ENCODE data around the gene PCNX2.
"Not testable (repeated sequence)": the region's sequence is repeated elsewhere in the genome, so short reads cannot be mapped to it uniquely, and the experiment has no call there.

PCNX2 gene

DNA sequence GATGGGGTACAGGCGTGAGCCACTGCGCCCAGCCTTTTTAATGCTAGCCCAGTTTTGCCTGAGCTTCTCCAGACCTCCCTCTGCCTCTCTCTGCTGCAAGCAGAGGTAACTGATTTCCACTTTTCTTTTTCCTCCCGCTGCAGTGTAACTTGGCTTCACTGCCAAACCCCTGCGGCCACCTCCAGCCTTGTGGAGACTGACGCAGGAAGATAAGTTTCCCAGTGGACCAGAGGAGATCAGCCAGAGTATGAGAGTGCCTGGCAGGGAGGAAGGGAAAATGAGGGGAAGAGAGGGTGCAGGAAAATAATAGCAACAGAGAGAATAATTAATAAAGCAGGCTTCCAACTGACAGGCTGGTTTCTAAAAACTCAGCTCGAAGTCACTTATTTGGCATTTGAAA lies 143.7 kb downstream of the PCNX2 start:
- Histone ChIP-seq H3K4me3 (ENCODE audit: low read depth in 1 of 5, low read length in 5 of 5) (no peak overlapping the region), H3K9ac (ENCODE audit: low read length in 5 of 5) (no peak overlapping the region), H3K36me3 (ENCODE audit: control insufficient read depth in 5 of 5, insufficient read depth in 5 of 5, low read length in 5 of 5) (peaks cover 0 to 5% (median 0%) of the 10 kb centered on the region in 5 donors), H3K27me3 (ENCODE audit: control insufficient read depth in 5 of 5, insufficient read depth in 4 of 5, low read length in 5 of 5) (peaks cover 0 to 3% (median 0%) of the 10 kb centered on the region in 5 donors), H3K27ac (ENCODE audit: low read depth, low read length) (no peak overlapping the region), H3K4me1 (ENCODE audit: control insufficient read depth in 5 of 5, insufficient read depth in 5 of 5, low read length in 5 of 5) (no peaks in the 10 kb centered on the region), H3K9me3 (ENCODE audit: control insufficient read depth in 5 of 5, low read length in 5 of 5) (no peaks in the 10 kb centered on the region)

GRCh38 chr1:233144434-233144833 lies 151.1 kb downstream of the PCNX2 start:
- Histone ChIP-seq H3K9me3 (ENCODE audit: control insufficient read depth in 5 of 5, low read length in 5 of 5) (no peaks in the 10 kb centered on the region), H3K4me3 (ENCODE audit: low read depth in 1 of 5, low read length in 5 of 5) (no peak overlapping the region), H3K36me3 (ENCODE audit: control insufficient read depth in 5 of 5, insufficient read depth in 5 of 5, low read length in 5 of 5) (no peaks in the 10 kb centered on the region), H3K27me3 (ENCODE audit: control insufficient read depth in 5 of 5, insufficient read depth in 4 of 5, low read length in 5 of 5) (no peaks in the 10 kb centered on the region), H3K4me1 (ENCODE audit: control insufficient read depth in 5 of 5, insufficient read depth in 5 of 5, low read length in 5 of 5) (peaks cover 0 to 6% (median 0%) of the 10 kb centered on the region in 5 donors), H3K27ac (ENCODE audit: low read depth, low read length) (no peak overlapping the region), H3K9ac (ENCODE audit: low read length in 5 of 5) (no peak overlapping the region)

DNA sequence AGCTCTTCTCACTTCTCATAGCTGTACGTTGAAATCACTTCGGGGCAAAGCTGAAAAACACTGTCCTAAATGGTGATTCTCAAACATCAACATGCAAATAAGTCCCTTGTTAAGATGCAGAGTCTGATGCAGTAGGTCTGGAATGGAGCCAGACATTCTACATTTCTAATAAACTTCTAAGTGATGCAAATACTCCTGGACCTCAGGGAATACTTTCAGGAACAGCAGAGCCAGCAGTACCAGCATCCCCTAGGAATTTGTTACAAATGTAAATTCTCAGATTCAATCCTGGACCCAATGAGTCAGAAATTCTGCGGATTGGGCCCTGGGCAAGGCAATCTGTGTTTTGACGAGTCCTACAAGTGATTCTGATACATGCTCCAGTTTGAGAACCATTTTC lies 152.3 kb downstream of the PCNX2 start:
- Histone ChIP-seq H3K36me3 (ENCODE audit: control insufficient read depth in 5 of 5, insufficient read depth in 5 of 5, low read length in 5 of 5) (no peaks in the 10 kb centered on the region), H3K4me3 (ENCODE audit: low read depth in 1 of 5, low read length in 5 of 5) (no peak overlapping the region), H3K9ac (ENCODE audit: low read length in 5 of 5) (no peak overlapping the region), H3K27me3 (ENCODE audit: control insufficient read depth in 5 of 5, insufficient read depth in 4 of 5, low read length in 5 of 5) (no peaks in the 10 kb centered on the region), H3K9me3 (ENCODE audit: control insufficient read depth in 5 of 5, low read length in 5 of 5) (no peaks in the 10 kb centered on the region), H3K4me1 (ENCODE audit: control insufficient read depth in 5 of 5, insufficient read depth in 5 of 5, low read length in 5 of 5) (peaks cover 0 to 6% (median 0%) of the 10 kb centered on the region in 5 donors), H3K27ac (ENCODE audit: low read depth, low read length) (no peak overlapping the region)

- H3K27me3 ChIP-seq (ENCODE audit: control insufficient read depth in 5 of 5, insufficient read depth in 4 of 5, low read length in 5 of 5) = no peaks in the 10 kb centered on the region
- H3K27ac ChIP-seq (ENCODE audit: low read depth, low read length) = no peak overlapping the region
- no peaks in the 10 kb centered on the region for H3K36me3 ChIP-seq (ENCODE audit: control insufficient read depth in 5 of 5, insufficient read depth in 5 of 5, low read length in 5 of 5)
- no peaks in the 10 kb centered on the region for H3K9me3 ChIP-seq (ENCODE audit: control insufficient read depth in 5 of 5, low read length in 5 of 5)
- no peak overlapping the region for H3K4me3 ChIP-seq (ENCODE audit: low read depth in 1 of 5, low read length in 5 of 5)
- peaks cover 0 to 6% (median 0%) of the 10 kb centered on the region in 5 donors for H3K4me1 ChIP-seq (ENCODE audit: control insufficient read depth in 5 of 5, insufficient read depth in 5 of 5, low read length in 5 of 5)
- H3K9ac ChIP-seq (ENCODE audit: low read length in 5 of 5) = no peak overlapping the region
These were observed 154.6 kb downstream of the PCNX2 start for GRCh38 chr1:233140974-233141373.

DNA sequence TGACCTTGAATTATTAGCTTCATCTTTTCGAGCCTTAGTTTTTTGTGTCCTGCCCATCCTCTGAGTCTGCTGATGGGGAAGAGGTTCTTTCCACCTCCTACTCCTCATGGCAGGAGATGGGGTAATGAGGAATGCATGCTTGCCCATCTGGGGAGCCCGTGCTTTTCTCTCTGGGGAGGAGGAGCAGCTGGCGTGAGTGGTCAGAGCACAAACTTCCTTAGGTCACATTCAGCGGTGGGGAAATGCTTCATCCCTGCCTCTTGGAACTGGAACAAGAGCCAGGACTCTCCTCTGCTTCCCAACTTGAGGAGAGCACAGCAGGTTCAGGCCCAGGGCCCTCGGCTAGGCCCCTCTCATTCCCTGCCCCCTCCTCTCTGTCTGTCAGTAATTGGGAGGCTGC lies 155.0 kb downstream of the PCNX2 start:
- Histone ChIP-seq H3K27me3 (ENCODE audit: control insufficient read depth in 5 of 5, insufficient read depth in 4 of 5, low read length in 5 of 5) (no peaks in the 10 kb centered on the region), H3K9ac (ENCODE audit: low read length in 5 of 5) (no peak overlapping the region), H3K4me3 (ENCODE audit: low read depth in 1 of 5, low read length in 5 of 5) (no peak overlapping the region), H3K4me1 (ENCODE audit: control insufficient read depth in 5 of 5, insufficient read depth in 5 of 5, low read length in 5 of 5) (peaks cover 0 to 6% (median 0%) of the 10 kb centered on the region in 5 donors), H3K36me3 (ENCODE audit: control insufficient read depth in 5 of 5, insufficient read depth in 5 of 5, low read length in 5 of 5) (no peaks in the 10 kb centered on the region), H3K9me3 (ENCODE audit: control insufficient read depth in 5 of 5, low read length in 5 of 5) (no peaks in the 10 kb centered on the region), H3K27ac (ENCODE audit: low read depth, low read length) (no peak overlapping the region)

- no peak overlapping the region for H3K27ac ChIP-seq (ENCODE audit: low read depth, low read length)
- H3K4me1 ChIP-seq (ENCODE audit: control insufficient read depth in 5 of 5, insufficient read depth in 5 of 5, low read length in 5 of 5) = peaks cover 0 to 6% (median 0%) of the 10 kb centered on the region in 5 donors
- H3K9ac ChIP-seq (ENCODE audit: low read length in 5 of 5) = no peak overlapping the region
- H3K36me3 ChIP-seq (ENCODE audit: control insufficient read depth in 5 of 5, insufficient read depth in 5 of 5, low read length in 5 of 5) = peaks cover 0 to 3% (median 0%) of the 10 kb centered on the region in 5 donors
- H3K9me3 ChIP-seq (ENCODE audit: control insufficient read depth in 5 of 5, low read length in 5 of 5) = no peaks in the 10 kb centered on the region
- H3K4me3 ChIP-seq (ENCODE audit: low read depth in 1 of 5, low read length in 5 of 5) = no peak overlapping the region
- H3K27me3 ChIP-seq (ENCODE audit: control insufficient read depth in 5 of 5, insufficient read depth in 4 of 5, low read length in 5 of 5) = no peaks in the 10 kb centered on the region
These were observed 156.5 kb downstream of the PCNX2 start for GRCh38 chr1:233138788-233139585.

DNA sequence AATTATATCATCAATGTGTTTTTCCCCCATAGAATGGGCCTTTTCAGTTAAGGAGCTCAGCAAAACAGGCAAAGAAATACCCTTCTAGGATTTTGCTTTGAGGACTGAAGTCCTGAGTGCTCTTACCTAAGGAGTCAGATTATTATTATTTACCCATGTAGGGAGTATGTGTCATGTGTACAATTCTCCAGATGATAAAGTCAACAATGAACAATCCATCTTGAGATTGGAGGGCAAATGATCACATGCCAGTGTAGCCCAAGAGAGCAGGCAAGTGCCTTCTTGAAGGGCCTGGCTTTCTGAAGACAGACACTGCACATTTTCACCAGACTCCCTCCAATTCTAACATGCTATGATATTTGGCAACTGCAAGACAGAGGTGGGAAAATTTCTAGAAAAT lies 159.7 kb downstream of the PCNX2 start:
- Histone ChIP-seq H3K4me3 (ENCODE audit: low read depth in 1 of 5, low read length in 5 of 5) (no peak overlapping the region), H3K27me3 (ENCODE audit: control insufficient read depth in 5 of 5, insufficient read depth in 4 of 5, low read length in 5 of 5) (no peaks in the 10 kb centered on the region)

DNA sequence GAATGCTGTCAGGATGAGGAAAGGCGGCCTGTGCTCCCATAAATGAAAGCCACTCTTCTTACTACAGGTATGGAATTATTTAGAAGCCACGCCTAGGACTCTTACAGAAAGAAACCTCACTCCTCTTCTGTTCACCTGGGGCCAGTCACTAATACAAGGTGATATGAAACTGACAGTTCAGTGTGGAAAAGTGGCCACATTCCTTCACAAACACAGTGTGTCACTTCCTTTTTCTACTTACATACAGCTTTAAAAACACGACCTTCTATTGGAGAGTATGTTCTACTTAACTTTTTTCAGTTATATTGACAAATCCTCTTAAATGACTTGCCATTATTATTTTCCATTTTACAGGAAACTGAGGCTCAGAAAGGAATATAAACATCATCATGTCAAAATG lies 163.1 kb downstream of the PCNX2 start:
- H3K36me3 ChIP-seq (ENCODE audit: control insufficient read depth in 5 of 5, insufficient read depth in 5 of 5, low read length in 5 of 5) = peaks cover 0 to 3% (median 0%) of the 10 kb centered on the region in 5 donors
- H3K9me3 ChIP-seq (ENCODE audit: control insufficient read depth in 5 of 5, low read length in 5 of 5) = peaks cover 0 to 5% (median 0%) of the 10 kb centered on the region in 5 donors
- H3K27ac ChIP-seq (ENCODE audit: low read depth, low read length) = no peak overlapping the region
- H3K4me3 ChIP-seq (ENCODE audit: low read depth in 1 of 5, low read length in 5 of 5) = no peak overlapping the region
- no peaks in the 10 kb centered on the region for H3K27me3 ChIP-seq (ENCODE audit: control insufficient read depth in 5 of 5, insufficient read depth in 4 of 5, low read length in 5 of 5)
- H3K4me1 ChIP-seq (ENCODE audit: control insufficient read depth in 5 of 5, insufficient read depth in 5 of 5, low read length in 5 of 5) = no peaks in the 10 kb centered on the region
- H3K9ac ChIP-seq (ENCODE audit: low read length in 5 of 5) = no peak overlapping the region

More for the DNA sequence above, 159.7 kb downstream of the PCNX2 start:
- no peak overlapping the region for H3K9ac ChIP-seq (ENCODE audit: low read length in 5 of 5)
- peaks cover 0 to 5% (median 0%) of the 10 kb centered on the region in 5 donors for H3K4me1 ChIP-seq (ENCODE audit: control insufficient read depth in 5 of 5, insufficient read depth in 5 of 5, low read length in 5 of 5)
- no peak overlapping the region for H3K27ac ChIP-seq (ENCODE audit: low read depth, low read length)
- peaks cover 0 to 3% (median 0%) of the 10 kb centered on the region in 5 donors for H3K36me3 ChIP-seq (ENCODE audit: control insufficient read depth in 5 of 5, insufficient read depth in 5 of 5, low read length in 5 of 5)
- H3K9me3 ChIP-seq (ENCODE audit: control insufficient read depth in 5 of 5, low read length in 5 of 5) = no peaks in the 10 kb centered on the region

- not testable (repeated sequence) for H3K27me3 ChIP-seq (ENCODE audit: control insufficient read depth in 5 of 5, insufficient read depth in 4 of 5, low read length in 5 of 5); H3K36me3 ChIP-seq (ENCODE audit: control insufficient read depth in 5 of 5, insufficient read depth in 5 of 5, low read length in 5 of 5); H3K4me3 ChIP-seq (ENCODE audit: low read depth in 1 of 5, low read length in 5 of 5); H3K9ac ChIP-seq (ENCODE audit: low read length in 5 of 5); H3K4me1 ChIP-seq (ENCODE audit: control insufficient read depth in 5 of 5, insufficient read depth in 5 of 5, low read length in 5 of 5); H3K9me3 ChIP-seq (ENCODE audit: control insufficient read depth in 5 of 5, low read length in 5 of 5); H3K27ac ChIP-seq (ENCODE audit: low read depth, low read length)
These were observed 166.5 kb downstream of the PCNX2 start for GRCh38 chr1:233129031-233129430.

DNA sequence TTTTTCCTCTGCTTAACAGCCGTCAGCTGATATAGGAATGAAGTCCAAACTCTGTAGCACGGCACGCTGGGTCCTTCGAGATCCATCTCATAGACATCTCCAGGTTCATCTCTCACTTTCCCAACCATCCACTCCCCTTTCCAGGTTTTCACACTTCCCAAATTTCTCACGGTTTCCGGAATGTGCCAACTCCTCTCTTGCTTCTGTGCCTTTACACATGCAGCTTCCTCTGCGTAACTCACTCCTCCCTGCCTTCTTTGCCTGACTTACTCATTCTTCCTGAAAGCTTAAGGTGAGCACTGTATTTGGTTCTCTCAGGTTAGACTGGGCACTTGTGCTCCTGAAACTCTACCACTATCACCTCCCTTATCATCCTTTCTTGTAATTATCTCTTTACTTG lies 168.4 kb downstream of the PCNX2 start:
- no peaks in the 10 kb centered on the region for H3K4me1 ChIP-seq (ENCODE audit: control insufficient read depth in 5 of 5, insufficient read depth in 5 of 5, low read length in 5 of 5)
- H3K36me3 ChIP-seq (ENCODE audit: control insufficient read depth in 5 of 5, insufficient read depth in 5 of 5, low read length in 5 of 5) = no peaks in the 10 kb centered on the region
- peaks cover 0 to 5% (median 0%) of the 10 kb centered on the region in 5 donors for H3K9me3 ChIP-seq (ENCODE audit: control insufficient read depth in 5 of 5, low read length in 5 of 5)
- H3K4me3 ChIP-seq (ENCODE audit: low read depth in 1 of 5, low read length in 5 of 5) = no peak overlapping the region
- H3K27me3 ChIP-seq (ENCODE audit: control insufficient read depth in 5 of 5, insufficient read depth in 4 of 5, low read length in 5 of 5) = no peaks in the 10 kb centered on the region
- H3K27ac ChIP-seq (ENCODE audit: low read depth, low read length) = no peak overlapping the region
- H3K9ac ChIP-seq (ENCODE audit: low read length in 5 of 5) = no peak overlapping the region

All from subcutaneous abdominal adipose tissue (tissue), 5 donors.